ENCODE results near the gene CHKA.

DNA sequence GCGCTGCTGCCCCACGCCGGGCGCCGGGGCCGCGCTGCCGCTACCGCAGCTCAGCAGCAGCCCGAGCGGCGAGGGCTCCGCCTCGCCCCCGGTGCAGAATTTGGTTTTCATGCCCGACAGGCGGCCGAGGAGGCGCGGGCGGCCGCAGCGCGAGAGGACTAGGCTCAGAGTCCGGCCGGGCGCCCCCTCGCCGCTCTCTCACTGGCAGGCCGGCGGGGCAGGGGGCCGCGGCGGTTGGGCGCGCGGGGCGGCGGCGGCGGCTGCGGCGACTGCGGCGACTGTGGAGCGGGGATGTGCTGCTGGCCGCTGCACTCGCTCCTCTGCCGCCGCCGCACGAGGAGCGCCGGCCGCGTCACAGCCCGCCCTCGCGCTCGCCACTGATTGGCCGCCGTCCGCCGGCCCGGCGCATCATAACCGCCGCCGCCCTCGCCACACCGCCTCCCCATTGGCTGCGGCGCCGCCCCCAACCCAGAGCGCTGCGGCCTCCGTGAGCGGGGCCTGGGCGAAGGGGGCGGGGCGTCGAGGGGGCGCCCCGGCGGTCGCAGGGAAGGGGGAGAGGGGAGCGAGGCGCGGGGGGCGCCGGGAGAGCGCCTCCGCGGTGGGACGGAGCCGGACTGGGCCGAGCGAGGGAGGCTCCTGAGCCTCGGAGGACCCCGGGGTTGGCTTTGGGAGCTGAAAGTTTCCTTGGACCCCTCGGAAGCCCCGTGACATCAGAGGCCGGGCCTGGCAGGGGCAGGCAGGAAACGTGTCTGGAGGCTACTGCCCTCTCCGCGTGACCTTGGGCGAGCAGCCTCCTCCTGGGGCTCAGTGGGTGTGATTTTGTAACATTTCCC, at the start of gene CHKA:
- TF ChIP-seq, protein P1, sequence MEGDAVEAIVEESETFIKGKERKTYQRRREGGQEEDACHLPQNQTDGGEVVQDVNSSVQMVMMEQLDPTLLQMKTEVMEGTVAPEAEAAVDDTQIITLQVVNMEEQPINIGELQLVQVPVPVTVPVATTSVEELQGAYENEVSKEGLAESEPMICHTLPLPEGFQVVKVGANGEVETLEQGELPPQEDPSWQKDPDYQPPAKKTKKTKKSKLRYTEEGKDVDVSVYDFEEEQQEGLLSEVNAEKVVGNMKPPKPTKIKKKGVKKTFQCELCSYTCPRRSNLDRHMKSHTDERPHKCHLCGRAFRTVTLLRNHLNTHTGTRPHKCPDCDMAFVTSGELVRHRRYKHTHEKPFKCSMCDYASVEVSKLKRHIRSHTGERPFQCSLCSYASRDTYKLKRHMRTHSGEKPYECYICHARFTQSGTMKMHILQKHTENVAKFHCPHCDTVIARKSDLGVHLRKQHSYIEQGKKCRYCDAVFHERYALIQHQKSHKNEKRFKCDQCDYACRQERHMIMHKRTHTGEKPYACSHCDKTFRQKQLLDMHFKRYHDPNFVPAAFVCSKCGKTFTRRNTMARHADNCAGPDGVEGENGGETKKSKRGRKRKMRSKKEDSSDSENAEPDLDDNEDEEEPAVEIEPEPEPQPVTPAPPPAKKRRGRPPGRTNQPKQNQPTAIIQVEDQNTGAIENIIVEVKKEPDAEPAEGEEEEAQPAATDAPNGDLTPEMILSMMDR (IDR thresholded peaks at IDR 0.05): no peak
- peak; percentile 98 to 100 for TF ChIP-seq POLR2A (IDR thresholded peaks at IDR 0.05)

All from thyroid gland (tissue), 4 donors.